HPDE6-E6E7 (cell line): ENCODE data around the gene WBP2.
A peak's percentile ranks its signal among the peaks of the same experiment; 100 is the strongest.

ENCODE experiments used
- DNase-seq: peaks from one replicate; pipeline ENCODE4 v3.0.0; 2011; ENCODE audit warnings: missing footprints; ENCODE audit errors: extremely low spot score

WBP2 gene

DNA sequence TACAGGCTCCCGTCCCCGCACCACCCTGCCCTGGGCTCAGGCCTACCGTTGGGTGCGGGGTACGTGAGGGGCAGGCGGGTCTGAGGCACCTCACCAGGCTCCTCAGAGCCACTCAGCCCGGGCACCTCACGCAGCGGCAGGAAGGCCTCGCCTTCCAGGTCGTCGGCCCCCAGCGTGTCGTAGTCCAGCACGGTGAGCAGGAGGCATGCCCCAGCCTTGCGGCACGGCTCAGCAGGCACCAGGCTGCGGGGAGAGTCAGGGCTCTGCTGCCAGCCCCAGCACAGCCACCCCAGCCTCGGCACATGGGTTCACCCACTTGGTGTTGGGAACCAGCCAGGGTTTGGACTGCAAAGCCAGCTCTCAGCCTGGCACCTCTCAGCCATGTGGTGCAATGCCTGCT lies 26.4 kb downstream of the WBP2 start:
- no peak for DNase-seq

DNA sequence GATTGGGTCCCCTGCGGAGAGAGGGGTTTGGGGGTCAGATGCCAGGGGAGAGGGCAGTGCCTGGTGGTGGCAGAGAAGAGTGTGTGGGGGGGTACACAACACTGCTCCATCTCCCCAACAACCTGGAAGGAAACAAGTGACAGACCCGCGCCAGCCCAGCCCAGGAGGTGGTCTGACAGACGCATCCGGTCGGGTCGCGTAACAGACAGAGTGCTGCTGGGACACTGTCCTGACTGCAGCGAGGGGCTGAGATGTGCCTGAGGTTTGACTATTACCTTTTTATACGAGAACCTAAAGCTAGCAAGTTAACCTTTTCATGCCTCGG lies 27.1 kb downstream of the WBP2 start:
- no peak for DNase-seq

DNA sequence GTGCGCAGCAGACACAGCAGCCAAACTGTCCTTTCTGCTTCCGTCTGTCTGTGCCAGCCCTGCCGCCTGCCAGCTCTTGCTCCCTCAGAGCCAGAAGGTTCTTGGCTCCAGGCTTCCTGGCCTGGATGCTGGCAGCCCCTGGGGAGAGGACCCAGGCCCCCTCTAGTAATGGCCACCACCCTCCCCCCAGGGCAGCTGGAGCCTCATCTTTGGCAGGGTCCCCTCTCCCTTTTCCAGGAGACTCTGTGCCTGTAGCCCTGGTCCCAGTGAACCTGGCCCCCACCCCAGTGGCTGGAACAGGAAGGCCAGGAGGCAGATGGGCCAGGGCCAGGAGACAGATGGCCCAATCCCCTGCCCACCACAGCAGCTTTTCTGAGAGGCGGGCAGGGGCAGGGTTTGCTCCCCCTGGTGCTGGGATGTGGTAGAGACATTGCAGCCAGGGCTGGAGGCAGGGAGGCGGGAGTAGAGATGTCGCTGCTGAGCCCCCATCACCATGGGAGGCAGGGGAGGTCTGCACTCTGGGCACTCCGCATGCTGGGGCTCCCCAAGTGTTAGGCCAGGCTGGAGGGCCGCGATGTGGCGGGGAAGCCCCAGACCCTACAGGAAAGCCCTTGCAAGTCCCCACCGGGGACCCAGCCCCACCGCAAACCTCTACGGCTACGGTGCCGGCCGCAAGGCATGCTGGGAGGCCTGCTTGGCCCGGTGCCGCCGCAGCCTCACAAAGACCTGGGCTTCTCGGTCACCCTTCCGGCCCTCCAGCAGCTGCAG lies 27.6 kb downstream of the WBP2 start:
- peak; percentile 60 for DNase-seq

- no peak for DNase-seq
Measured at GRCh38 chr17:75826561-75827307, 28.4 kb downstream of the WBP2 start.

- DNase-seq: no peak
Measured at GRCh38 chr17:75825748-75826370, 29.3 kb downstream of the WBP2 start.

GRCh38 chr17:75825149-75825552 lies 30.0 kb downstream of the WBP2 start:
- no peak for DNase-seq

- DNase-seq: no peak
Measured at GRCh38 chr17:75824666-75825065, 30.5 kb downstream of the WBP2 start.

DNA sequence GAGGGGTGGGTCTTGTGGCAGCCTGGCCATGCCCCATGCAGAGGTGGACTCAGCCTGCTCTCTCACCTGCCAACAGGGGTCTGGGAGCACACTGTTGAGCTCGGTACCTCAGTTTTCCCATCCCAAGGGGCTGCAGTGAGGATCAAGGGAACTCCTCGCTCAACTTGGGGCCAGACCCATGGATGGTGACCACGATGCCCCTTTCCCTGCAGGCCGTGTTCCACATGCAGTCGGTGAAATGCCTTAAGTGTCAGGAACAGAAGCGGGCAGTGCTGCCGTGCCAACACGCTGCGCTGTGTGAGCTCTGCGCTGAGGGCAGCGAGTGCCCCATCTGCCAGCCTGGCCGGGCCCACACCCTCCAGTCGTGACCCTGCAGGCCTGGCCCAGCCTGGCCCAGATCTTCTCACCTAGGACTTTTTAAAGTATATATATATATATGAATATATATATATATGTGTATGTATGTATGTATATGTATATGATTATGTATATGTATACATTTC lies 31.0 kb downstream of the WBP2 start:
- no peak for DNase-seq

DNA sequence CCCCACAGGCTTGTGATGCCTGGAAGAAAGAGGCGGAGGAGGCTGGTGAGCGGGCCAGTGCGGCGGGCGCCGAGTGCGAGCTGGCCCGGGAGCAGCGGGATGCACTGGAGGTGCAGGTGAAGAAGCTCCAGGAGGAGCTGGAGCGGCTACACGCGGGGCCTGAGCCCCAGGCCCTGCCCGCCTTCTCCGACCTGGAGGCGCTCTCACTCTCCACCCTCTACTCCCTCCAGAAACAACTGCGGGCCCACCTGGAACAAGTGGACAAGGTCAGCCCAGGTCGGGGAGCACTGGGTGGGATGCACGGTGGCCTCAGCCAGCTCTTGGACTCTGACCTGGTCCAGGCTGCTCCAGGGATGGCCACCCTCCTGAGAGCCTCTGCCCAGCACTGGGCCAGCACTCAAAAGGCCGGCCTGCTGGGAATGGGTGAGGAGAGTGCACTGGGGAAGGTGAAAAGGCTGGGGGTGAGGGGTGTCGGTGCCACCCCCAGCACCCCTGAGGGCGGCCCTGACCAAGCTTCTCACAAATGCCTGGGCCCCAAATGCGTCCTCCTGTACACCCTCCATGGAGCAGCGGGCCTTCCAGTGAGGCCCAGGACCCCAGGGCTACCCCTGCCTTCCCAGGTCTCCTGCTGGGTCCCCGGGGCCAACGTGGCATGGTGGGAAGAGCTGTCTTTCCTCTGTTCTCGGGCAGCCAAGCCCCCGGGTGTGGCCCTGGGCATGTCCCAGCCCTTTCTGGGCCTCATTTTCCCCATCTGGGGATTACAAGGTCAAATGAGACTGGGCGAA lies 31.7 kb downstream of the WBP2 start:
- no peak for DNase-seq

- no peak for DNase-seq
Measured at GRCh38 chr17:75822800-75823166, 32.4 kb downstream of the WBP2 start.

- DNase-seq: no peak
Measured at GRCh38 chr17:75822119-75822799, 32.9 kb downstream of the WBP2 start.

- DNase-seq: no peak
Measured at GRCh38 chr17:75821552-75821951, 33.6 kb downstream of the WBP2 start.

DNA sequence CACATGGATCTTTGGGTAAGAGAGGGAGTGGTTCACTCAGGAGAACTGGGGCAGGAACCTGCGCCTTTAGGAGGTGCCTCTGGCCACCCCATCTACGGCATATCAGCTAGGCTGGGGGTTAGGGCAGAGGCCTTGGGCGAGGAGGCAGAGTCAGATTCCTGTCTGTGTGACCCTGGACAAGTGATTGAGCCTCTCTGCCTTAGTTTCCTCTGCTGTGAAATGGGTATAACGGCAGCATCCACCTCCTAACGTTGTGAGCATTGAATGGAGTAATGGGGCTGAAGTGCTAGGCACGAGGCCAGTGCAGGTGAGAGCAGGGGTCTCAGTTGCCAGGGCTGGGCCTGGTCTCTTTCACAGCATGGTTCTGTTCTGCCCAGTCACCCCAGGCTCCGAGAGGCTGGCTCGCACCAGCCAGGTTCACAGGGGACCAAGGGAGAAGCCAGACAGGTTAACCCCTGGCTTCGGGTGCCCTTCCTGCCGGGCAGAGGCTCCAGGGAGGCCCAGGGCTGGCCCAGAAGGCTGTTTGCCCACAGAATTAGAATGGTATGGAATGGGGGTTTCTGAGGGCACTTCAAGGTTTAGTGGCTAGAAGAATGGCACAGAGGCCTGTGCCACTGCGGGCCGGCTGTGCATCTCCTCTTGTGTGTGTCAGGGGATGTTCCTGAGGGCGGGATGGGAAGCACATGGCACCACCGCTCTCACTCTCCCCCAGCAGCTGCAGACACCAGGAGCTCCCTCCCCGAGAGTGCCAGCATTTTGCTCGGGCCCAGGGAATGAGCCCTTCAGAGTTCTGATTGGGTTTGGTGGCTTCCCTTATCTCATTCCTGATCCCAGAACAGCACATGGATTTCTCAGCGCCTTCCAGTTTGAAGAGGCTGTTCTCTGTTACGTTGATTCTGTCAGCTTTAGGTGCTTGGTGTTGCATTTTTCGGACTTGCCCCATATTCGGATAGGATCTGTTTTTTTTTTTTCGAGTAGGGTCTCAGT lies 34.7 kb downstream of the WBP2 start:
- DNase-seq: no peak

GRCh38 chr17:75819678-75820077 lies 35.5 kb downstream of the WBP2 start:
- DNase-seq: no peak

DNA sequence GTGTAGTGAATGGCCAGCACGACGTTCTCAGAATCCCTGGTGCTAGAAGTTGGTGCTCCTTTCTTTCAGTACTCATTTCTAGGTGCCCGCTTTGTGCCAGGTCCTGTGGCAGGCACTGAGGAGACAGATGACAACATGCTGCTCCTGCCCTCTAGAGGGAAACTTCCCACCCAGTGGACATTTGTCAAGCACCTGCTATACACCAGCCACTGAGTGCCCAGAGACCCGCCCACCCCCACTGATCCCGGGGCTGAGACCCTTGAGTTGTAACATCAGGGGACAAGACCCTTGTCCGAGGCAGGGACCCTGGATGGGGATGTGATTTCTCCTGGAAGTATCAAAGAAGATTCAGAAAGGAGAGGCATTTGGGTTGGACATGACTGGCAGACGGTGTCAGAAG lies 36.0 kb downstream of the WBP2 start:
- no peak for DNase-seq

- no peak for DNase-seq
Measured at GRCh38 chr17:75818326-75818885, 36.7 kb downstream of the WBP2 start.

DNA sequence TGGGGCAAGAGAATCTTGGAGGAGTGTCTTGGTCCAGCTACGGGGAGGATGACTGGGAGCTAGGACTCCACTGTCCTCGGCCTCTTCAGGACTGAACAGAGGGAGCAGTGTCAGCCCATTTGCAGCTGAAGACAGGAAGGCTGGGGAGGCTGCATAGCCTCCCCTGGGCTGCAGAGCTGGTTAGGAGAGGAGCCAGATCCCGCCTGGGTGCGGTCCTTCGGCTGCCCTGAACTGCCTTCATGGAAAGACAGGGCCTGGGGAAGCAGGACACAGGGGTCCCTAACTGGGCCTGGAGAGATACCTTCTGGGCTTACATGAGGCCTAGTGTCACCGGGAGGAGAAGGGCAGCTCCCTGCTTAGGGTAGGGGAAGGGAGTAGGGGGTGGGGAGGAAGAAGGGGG lies 37.6 kb downstream of the WBP2 start:
- DNase-seq: no peak

DNA sequence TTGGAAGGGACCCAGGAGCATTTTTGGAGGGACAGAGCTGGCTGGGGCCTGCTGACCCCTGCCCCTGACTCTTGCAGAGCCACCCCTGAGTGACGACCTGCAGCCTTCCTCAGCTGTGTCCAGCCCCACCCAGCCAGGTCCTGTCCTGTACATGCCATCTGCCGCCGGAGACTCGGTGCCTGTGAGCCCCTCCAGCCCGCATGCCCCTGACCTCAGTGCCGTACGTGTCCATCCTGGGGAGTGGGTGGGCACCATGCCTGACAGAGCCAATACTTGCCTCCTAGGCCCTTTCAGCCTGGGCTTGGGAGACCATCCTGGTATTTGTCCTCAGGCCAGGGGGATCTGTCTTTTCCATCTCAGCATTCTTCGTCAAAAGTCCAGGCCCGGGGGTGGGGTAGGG lies 38.4 kb downstream of the WBP2 start:
- no peak for DNase-seq

DNA sequence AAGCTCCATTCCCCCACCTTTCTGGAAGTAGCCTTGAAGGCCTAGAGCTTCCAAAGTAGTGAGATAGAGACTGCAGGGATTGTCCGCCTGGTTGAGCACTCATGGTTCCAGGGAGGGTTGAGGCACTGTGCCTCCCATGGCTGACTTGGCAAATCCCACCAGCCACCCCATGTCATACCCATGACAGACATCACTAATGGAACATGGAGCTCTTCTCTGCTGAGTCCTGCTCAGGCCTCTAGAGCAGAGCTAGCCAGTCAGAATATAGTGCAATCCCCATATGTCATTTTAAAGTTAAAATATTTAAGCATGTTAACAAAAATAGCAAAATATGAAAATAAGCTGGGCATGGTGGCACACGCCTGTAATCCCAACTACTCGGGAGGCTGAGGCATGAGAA lies 39.7 kb downstream of the WBP2 start:
- no peak for DNase-seq

GRCh38 chr17:75814900-75815373 lies 40.2 kb downstream of the WBP2 start:
- peak; percentile 95 for DNase-seq
